Pons (tissue), 1 donor: ENCODE results near the gene PGLYRP3.
A peak's percentile ranks its signal among the peaks of the same experiment; 100 is the strongest.
"Not testable (repeated sequence)": the region's sequence is repeated elsewhere in the genome, so short reads cannot be mapped to it uniquely, and the experiment has no call there.

Experiments used
- DNase-seq: peaks from one replicate; pipeline ENCODE4 v3.0.0-alpha.2; 2016; ENCODE audit warnings: low spot score

Gene PGLYRP3

DNA sequence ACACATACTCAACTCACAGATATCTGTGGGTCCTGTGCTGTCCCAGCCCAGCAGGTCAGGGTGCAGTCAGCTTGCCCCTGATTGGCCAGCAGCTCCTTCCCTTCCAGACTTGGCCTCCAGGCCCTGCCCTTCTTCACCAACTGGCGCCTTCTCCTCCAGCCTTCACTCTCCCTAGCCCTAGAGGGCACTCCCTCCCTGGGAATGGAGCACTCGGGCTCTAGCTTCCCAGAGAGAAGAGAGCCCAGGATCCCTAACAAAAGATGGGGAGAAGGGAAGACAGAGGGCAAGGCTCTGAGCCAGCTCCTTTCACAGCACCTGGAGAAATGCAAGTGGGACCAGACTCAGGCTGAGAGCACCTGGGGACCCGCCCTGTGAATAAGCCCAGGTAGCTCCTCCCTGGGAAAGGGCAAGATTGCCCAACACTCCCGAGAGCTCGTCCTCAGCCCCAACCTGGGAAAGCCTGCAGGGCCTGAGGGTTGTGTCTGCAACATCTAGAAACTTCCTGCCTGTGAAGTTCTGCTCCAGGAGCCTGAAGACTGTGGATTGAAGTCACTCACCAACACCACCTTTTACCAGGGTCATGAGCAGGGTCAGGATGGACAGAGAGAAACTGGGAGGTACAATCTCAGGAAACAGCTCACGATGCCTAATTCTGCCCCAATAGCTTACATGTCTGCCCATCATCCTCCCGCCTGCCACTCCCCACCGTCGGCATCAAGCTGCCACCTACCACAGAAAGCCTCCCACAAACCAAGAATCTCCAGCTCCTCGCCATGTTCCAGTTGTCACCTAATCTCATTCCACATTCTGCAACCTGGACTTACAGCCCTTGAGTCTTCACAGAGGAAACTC, 36.0 kb upstream of the PGLYRP3 start, which contains the start of gene PGLYRP4:
Gene PGLYRP4 (minus strand): TSS at position 331 of the 852 bp plus-strand sequence. CDS start 909 bp downstream, outside the sequence.
- DNase-seq, result no peak

DNA sequence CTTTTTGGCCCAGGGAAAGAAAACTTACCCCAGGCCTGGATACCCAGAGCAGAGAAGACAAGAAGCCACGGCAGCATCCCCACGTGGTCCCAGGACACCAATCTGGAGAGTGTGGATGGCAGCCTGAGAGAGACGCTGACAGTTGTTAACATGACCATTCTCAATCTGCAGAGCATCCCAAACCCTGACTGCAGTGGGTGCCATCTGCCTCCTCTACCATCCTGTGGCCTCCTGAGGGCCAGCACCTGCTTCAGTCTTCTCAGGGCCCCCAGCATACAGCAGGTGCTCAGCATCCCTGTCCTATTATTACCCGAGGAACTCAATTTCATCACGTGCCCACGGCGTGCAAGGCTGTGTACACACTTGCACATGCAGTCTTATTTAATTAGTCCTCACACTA, 35.1 kb upstream of the PGLYRP3 start:
- DNase-seq, result no peak

DNA sequence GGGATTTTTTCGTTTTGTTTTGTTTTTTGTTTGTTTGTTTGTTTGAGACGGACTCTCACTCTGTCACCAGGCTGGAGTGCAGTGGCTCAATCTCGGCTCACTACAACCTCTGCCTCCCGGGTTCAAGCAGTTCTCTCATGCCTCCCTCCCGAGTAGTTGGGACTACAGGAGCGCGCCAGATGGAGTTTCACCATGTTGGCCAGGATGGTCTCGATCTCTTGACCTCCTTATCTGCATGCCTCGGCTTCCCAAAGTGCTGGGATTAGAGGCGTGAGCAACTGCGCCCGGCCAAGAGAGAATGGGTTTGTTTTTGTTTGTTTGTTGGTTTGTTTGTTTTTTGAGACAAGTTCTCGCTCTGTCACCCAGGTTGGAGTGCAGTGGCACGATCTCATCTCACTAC, 34.3 kb upstream of the PGLYRP3 start:
- DNase-seq, result not testable (repeated sequence)

DNA sequence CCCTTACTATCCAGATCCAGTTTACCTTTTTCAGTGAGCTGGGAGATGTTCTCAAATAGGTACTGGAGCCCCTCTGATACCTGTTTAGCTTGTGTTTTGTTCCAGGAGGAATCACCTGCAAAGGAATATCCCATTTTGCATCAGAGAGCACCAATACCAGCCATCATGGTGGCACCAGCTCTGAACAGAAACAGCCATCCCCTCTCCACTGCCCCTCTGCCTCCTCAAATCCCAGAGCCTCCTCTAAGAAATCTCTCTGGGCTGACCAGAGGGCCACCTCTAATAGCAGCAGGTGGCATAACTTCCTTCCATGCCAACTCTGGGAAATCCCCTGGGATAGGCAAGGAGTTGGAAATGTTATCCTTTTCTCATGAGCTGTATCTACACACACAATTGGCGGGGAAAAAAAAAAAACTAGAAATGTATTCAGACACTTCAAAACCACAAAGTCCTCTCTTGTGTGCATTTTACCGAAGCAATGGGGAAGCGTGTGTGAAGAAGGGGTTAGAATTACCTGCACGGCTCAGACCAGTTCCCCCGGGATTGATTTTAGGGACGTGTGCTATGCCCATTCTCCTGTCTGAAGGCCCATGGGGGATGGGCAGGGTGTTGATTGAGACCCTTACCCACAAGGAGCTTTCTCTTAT, 33.4 kb upstream of the PGLYRP3 start:
- no peak for DNase-seq

DNA sequence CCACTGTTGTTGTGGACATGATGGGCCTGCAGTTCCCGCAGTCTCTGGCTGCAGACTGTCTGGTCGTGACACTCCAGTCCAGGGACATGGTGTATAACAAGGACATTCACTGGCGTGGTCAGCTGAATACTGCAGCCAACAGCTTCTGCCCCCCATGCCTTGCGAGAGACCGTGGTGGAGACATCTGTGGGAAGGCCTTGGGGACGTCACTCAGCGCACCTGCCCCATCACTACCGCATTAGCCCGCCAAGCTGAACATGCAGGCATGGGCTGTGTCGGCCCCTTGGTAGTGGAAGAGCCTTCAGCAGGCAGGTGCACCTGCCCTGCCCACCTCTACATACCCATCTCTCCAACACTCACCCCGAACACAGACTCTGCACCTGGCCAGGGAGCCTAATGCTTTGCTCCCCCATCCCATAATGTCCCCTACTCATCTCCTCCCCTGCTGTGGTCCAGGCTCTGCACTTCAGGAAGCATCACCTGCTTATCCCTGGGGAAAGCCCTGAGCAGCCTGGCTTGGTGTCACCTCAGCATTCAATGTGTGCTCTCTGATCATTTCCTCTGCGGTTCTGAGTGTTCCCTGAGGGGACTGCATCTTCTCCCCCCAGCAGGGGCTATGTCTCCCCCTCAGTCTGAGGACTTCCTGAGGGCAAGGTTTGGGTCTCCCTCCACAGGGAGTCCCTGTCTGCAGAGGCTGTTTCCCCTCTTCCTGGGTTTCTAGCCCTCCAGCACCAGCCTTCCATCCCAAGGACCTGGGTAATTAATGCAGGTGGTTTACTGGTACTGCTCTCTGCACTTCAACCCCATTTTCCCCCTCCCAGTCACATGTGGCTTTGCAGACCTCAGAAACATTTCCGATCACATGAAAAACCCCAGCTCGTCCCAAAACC, 32.7 kb upstream of the PGLYRP3 start:
- DNase-seq, result no peak

DNA sequence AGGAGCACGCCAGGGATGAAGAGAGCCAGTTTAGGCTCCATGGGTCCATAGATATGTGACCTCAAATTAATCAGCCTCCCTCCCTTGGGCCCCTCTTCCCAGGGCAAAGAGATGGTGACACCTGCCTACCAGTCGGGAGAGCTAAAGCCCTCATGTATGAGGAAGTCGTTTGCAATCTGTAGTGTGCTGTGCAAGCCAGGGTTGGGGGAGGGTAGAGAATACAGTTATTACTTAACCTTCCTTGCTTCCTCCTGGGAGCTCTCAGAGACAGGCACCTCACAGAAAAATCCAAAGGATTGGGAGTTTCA, 31.9 kb upstream of the PGLYRP3 start:
- no peak for DNase-seq

DNA sequence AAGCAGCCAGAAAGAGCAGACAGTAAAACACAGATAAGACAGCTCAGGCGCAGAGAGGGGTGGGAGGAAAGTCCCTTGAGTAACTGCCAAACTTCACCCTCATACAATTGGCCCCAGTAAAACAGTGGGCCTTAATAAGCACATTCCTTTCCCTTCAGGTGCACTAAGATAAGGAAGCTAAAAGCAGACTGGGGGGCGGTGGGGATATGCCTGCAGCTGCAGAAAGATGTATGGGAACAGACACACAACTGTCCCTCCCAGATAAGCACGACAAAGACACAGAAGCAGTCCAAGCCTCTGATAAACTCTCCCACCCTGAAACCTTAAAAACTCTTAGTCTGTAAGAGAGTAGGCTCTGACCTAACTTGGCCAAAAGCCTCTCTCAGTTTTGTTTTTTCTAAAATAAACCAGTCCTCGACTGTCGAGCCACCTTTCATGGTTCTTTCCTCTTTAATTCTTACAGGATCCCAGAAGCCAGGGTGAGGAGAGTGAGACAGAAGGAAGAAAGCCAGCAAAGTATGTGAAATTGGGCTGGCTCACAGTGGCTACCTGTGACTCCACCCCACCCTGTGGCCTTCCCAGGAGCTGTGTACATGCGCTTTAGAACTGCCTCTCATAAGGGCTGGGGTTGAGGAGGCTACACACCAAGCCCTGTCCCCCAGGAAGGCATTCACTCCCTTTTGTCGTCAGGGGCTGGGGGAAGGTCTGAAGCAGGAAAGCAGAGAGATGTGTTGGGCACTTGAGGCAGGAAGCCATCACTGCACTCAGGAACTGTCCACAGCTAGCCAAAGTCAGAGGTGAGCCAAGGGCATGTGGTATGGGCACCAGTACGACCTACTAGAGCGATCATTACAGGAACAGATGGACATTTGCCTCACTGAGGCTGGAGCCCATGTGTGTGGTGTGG, 31.3 kb upstream of the PGLYRP3 start:
- DNase-seq, result no peak

DNA sequence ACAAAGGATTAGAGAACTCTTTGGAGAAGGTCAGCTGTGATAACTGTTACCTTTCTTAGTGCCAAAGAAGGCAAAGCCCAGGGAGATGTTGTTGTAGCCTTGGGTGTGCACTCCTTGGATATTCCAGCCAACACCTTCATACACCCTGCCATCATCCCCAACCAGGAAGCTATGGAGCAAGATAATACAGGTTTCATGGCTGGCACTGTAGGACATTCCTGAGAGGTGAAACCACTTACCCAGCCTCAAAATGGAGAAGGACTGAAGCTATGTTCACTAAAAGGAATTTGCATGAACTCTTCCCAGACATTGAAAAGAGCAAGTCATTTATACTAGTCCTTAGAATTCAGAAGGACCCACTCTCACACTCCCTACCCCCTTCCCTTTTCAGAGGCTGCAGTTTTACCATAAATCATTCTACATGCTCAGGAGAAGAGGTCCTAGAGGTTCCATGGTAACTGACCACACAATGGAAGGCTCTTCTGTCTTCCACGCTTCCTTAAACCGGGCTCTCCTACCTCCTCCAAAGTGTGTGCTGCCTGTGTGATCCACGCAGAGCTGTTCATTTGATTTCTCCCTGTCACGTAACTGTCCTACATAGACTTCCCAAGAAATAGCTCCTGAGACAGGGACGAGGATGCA, 30.4 kb upstream of the PGLYRP3 start:
- no peak for DNase-seq

DNA sequence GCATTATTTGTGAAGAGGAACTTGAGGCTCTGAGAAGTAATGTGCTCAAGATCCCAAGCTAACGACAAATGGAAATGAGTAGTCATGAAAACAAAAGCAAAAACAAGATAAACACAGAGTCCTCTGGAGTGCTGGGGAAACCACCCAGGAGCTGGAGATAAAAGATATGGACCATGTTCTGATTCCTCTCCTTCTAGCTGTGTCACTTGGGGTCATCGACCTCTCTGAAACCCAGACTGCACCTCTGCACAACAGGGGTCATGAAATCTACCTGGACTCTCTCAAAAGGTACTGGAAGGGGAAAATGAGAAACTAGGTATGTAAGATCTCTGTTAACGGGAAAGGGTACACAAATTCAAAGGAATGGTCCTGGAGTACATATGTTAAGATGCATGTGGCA, 29.4 kb upstream of the PGLYRP3 start:
- no peak for DNase-seq

DNA sequence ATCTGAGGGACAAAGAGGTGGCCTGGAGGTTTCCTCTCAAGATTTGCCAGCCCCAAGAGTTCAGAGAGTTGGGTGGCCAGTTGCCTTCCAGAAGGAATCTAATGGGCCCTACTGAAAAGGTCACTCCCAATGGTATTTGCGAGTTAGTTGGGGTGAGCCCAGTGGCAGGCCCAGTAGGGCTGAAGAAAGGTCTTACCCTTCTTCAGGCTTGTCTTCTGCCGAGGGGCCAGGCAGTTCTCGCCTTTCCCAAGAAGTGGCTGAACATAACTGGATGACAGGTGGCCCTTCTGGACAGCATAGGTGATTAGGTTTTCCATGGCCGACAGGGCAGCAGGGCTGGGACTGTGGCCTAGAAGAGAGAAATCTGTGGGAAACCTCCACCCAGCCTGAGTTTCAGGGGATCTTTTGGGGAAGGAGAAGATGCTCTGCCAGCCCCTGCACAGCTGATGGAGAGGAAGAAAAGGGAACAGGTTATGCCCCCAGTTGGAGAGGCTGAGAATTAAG, 28.7 kb upstream of the PGLYRP3 start:
- DNase-seq, result no peak

DNA sequence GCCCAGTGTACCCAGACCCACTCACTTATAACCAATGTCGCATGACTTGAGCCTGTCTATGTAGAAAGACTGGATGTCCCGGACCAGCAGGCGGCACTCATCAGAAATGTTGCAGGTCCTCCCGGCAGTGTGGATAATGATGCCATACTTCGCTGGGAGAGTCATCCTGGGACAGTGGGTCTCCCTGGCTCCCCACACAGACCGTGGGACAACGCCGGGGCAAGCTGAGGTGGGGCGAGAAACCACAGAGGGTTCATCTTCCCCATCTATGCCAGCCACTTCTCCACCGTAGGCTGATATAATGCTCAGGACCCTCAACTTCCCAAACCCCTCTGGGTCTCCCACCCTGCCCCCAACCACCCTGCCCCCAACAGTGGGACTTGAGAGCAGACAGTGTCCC, 27.6 kb upstream of the PGLYRP3 start:
- no peak for DNase-seq

DNA sequence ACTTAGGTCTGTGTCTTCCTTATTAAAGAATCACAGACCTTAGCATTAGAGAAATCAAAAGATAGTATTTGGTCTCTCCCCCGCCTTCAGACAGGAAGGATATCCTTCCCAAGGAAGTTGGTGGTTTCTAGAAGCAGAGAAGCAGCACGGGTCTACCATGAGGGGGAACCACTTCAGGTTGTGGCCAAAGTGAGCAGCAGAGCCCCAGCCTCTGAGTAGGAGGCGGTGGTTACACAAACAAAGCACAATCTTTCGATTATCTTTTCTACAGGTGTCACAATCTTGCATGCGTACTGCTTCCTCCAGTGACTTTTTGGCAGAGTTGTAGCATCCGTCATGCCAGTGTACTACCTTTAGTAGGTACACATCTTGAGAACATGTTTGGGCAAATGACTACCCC, 27.1 kb upstream of the PGLYRP3 start:
- no peak for DNase-seq

DNA sequence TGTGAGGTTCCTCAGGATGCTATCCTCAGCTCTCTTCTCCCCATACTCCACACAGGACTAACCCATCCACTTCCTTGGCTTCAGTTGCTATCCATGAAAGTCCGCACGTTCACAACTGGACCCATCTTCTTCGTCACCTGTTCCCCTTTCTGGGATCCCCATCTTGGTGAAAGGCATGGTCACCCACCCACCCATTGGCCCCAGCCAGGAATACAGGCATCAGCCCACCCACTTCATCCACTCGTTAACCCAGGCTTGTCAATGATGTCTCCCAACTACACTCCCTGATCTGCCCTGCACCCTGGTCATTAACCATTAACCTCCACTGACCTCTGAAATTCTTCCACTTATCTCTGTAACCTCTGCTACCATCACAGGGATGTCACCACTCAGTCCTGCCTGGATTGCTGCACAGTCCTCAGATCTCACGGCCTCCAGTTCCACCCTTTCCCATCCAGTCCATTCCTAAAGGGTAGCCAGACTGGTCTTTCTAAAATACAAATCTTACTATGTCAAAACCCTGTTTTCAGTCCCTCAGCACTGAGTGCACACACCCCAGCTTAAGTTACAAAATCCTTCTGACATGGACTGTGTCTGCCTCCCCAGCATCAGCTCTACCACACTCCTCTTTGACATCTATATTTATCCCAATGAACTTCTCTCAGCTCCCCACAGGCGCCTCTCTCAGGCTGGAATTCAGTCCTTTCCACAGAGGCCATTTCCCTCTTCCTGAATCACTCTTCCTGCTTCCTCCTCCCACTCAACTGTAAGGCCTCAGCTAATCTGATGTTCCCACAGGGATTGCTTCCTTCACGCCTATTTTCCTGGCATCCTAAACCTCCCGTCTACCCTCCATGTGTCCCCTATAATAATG, 25.5 kb upstream of the PGLYRP3 start:
- no peak for DNase-seq

DNA sequence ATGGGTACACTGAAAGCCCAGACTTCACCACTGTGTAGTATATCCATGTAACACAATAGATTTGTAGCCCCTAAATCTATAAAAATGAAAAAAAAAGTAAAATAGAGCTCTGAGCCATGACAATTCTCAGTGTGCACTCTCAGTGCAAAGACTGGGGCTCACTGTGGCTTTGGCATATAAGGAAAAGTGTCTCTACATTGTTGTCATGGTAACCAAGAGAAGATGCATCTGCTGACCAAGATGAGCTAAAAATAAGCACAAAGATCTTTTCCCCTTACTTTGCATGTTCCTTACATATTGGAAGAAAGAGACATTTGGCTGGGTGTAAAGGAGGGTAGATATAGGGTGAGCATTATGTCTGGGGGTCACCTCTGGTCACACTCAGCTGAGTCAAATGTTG, 23.9 kb upstream of the PGLYRP3 start:
- DNase-seq, result no peak

DNA sequence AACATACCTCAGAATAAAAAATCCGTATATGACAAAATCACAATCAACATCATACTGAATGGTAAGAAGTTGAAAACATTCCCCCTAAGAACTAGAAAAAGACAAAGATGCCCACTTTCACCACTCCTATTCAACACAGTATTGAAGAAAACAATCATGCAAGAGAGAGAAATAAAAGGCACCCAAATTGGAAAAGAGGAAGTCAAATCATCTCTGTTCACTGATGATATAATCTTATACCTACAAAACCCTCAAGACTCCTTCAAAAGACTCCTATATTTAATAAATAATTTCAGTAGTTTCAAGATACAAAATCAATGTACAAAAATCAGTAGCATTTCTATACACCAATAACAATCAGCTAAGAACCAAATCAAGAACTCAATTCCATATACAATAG, 21.1 kb upstream of the PGLYRP3 start:
- no peak for DNase-seq

DNA sequence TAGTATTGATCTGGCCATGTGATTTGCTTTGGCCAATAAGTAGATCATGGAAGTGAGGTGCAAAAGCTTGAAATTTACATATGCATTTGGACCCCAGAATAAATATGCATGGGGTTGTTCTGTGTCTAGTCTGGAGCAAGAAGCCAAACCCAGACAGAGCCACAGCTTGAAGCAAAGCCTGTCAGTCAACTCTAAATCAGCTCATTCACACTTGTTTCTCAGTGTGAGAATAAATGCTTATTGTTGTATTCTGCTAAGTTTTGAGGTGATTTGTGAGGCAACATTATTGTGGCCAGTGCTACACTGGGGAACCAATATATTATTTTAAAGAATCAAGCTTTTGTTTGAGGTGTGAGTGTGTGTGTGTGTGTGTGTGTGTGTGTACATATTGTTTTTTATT, 12.2 kb upstream of the PGLYRP3 start:
- DNase-seq, result peak; percentile 95

DNA sequence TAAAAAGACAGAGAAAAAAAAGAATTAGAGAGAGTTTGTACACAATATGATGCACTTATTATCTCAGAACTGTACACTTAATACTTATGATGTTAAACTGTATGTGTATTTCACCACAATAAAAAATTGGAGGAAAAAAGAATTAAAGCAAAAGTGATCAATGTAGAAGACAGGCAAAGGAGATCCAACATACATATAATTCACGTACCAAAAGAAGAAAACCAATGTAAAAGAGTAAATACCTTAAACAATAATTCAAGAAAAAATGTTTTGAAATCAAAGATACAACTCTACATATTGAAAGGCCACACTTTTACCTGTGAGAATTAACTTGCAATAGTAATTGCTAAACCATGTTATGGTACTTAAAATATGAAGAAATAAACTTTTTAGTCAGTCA, 9.8 kb upstream of the PGLYRP3 start:
- no peak for DNase-seq

DNA sequence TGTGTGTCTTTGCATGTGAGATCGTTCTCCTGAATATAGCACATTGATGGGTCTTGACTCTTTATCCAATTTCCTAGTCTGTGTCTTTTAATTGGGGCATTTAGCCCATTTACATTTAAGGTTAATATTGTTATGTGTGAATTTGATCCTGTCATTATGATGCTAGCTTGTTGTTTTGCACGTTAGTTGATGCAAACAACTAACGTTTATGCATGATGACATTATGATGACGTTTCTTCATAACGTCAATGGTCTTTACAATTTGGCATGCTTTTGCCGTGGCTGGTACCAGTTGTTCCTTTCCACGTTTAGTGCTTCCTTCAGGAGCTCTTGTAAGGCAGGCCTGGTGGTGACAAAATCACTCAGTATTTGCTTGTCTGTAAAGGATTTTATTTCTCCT, 5.4 kb upstream of the PGLYRP3 start:
- DNase-seq, result not testable (repeated sequence)

DNA sequence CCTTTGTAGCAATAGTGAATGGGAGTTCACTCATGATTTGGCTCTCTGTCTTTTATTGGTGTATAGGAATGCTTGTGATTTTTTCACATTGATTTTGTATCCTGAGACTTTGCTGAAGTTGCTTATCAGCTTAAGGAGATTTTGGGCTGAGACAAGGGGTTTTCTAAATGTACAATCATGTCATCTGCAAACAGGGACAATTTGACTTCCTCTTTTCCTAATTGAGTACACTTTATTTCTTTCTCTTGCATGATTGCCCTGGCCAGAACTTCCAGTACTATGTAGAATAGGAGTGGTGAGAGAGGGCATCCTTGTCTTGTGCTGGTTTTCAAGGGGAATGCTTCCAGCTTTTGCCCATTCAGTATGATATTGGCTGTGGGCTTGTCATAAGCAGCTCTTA, 3.3 kb upstream of the PGLYRP3 start:
- DNase-seq, result not testable (repeated sequence)

DNA sequence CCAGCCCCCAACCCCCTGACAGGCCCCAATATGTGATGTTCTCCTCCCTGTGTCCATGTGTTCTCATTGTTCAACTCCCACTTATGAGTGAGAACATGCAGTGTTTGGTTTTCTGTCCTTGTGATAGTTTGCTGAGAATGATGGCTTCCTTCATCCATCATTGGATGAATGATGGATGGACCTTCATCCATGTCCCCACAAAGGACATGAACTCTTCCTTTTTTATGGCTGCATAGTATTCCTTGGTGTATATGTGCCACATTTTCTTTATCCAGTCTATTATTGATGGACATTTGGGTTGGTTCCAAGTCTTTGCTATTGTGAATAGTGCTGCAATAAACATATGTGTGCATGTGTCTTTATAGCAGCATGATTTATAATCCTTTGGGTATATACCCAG, 1.6 kb upstream of the PGLYRP3 start:
- not testable (repeated sequence) for DNase-seq
